ENCODE results near the gene RABEP2.

DNA sequence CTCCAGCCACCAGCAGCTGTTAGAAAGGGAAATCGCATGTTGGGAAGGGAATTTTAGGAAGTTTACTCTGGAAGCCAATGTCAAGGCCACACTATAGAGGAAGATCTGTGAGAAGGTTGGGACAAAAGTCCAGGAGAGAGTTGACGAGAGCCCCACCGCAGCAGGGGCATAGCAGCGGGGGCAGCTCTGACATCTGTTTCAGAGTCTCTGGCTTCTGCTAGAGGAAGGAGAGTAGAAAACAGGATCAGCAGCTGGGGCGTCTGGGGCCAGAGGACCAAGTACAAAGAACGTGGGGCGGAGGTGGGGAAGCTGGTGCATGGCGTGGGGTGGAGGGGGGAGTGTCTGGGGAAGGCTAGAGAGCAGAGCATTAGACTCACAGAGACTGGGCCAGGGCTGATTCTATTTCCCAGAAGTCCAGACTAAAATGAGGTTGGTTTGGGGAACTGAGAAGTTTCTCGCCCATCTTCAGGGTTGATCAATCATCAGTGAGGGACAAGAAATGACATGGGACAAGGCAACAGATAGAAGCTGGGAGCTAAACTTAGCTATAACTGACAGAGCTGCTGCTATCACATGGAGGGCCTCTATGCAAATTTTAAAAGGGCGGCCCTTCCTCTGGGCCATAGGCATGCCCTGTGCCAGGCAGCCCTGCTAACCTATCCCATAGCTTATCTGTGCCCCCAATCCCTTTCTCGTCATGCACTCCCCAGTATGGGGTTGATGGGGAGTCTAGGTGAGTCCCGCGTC lies 1.2 kb downstream of the RABEP2 start:
- TF ChIP-seq, protein P1, sequence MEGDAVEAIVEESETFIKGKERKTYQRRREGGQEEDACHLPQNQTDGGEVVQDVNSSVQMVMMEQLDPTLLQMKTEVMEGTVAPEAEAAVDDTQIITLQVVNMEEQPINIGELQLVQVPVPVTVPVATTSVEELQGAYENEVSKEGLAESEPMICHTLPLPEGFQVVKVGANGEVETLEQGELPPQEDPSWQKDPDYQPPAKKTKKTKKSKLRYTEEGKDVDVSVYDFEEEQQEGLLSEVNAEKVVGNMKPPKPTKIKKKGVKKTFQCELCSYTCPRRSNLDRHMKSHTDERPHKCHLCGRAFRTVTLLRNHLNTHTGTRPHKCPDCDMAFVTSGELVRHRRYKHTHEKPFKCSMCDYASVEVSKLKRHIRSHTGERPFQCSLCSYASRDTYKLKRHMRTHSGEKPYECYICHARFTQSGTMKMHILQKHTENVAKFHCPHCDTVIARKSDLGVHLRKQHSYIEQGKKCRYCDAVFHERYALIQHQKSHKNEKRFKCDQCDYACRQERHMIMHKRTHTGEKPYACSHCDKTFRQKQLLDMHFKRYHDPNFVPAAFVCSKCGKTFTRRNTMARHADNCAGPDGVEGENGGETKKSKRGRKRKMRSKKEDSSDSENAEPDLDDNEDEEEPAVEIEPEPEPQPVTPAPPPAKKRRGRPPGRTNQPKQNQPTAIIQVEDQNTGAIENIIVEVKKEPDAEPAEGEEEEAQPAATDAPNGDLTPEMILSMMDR (IDR thresholded peaks at IDR 0.05; ENCODE audit: insufficient read depth, low read length) = no peak
- TF ChIP-seq POLR2AphosphoS5 (IDR thresholded peaks at IDR 0.05; ENCODE audit: low read depth) (no peak), REST (IDR thresholded peaks at IDR 0.05; ENCODE audit: insufficient replicate concordance, low read depth) (no peak), GABPA (IDR thresholded peaks at IDR 0.05; ENCODE audit: low read depth) (no peak)

All from HL-60 (cell line).